NCI-H1436 (cell line): Measurements from ENCODE around the gene NEAT1.

ENCODE experiments used
- DNase-seq: peaks from one replicate; lab custom pipeline; 2025; lab: John Stamatoyannopoulos, UW

The NEAT1 gene

DNA sequence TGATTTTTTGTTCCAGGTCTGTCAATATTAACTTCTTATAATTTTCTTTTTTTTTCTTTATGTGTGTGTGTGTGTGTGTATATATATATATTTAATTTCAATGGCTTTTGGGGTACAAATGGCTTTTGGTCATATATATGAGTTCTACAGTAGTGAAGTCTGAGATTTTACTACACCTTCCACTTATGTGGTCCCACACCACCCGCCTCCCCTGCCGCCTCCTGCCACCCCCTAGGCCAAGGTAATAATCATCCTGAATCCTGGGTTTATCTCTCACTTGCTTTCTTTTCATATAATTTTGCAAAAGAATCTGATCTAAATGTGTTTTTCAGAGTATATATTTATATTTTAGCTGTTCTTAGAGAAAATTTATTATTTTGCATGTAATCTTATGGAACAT, 11.1 kb downstream of the NEAT1 start:
- DNase-seq, result no peak

- no peak for DNase-seq
Observed at GRCh38 chr11:65434057-65434666, 11.6 kb downstream of the NEAT1 start.

DNA sequence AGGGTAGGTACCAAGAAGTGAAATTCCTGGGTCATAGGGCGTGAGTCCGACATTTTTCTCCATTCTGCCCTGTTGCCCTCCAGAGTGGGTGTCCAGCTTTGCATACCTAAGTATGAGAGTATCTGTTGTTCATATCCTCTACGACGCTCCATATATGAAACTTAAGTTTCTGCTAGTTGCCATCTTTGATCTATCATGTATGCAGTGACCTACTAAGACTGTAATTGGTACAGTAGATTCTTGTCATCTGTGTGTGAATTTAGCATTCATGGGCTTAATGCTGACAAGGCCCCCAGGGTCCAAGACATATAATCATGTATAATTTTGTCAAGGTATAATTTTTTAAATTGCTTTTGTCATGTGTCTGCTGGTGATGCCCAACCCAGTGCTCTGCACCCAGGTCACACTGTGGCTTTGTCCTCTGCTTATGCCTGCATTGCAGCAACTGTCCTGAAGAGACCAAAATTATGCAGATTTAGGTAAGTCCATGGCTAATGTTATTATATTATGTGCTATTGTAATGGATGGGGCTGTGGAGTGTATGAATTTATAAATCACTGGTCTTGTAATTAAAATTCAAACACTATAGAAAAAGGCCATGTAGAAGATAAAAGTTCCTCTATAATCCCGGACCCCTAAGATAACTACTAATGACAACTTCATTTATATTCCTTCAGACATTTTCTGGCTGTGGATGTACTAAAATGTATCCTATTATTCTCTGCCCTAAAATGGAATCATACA, 12.2 kb downstream of the NEAT1 start:
- DNase-seq, result peak; percentile 35

DNA sequence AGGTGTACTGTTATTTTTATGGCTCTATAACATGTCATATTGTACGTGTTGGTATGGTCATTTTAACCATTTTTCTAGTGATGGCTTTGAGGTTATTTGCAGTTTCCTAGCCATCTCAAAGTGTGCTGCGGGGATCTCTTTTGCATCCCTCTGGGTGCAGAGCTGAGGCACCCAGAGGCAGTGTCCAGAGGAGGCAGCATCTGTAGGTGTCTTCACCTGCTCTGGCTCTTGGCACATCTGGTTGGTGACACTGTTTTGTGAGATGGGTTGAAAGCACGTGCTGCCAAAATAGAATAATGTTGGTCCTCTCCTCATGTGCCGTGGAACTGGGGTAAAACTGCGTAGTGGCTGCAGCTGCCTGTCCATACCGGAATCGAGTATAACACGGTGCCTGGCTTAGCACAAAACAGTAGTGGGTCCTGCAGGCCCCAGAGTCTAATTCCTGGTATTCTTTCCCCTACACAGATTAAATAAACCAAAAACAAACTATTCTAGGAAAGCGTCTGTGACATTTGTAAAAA, 12.9 kb downstream of the NEAT1 start:
- no peak for DNase-seq

DNA sequence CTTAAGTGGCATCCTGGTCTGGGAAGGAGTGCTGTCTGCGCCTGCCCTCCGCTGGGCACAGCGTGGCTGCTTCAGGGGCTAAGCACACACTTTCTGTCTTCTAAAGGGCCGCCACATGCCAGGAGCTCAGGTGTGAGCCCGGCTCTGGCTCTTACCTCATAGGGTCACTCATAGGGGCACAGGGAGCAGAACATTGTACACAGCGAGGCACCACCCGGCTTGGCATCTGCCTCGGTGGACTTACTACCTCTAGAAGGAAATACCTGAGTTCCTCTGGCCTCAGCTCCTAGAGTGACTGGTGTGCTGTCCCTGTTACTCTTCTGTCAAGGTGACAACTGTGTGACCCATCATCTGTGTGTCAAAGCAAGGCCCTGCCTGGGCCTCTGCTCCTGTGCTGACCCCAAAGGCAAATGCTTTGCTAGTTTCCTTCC, 13.4 kb downstream of the NEAT1 start:
- no peak for DNase-seq

GRCh38 chr11:65436412-65437032, 13.9 kb downstream of the NEAT1 start:
- no peak for DNase-seq

GRCh38 chr11:65437436-65438227, 15.0 kb downstream of the NEAT1 start:
- no peak for DNase-seq

DNA sequence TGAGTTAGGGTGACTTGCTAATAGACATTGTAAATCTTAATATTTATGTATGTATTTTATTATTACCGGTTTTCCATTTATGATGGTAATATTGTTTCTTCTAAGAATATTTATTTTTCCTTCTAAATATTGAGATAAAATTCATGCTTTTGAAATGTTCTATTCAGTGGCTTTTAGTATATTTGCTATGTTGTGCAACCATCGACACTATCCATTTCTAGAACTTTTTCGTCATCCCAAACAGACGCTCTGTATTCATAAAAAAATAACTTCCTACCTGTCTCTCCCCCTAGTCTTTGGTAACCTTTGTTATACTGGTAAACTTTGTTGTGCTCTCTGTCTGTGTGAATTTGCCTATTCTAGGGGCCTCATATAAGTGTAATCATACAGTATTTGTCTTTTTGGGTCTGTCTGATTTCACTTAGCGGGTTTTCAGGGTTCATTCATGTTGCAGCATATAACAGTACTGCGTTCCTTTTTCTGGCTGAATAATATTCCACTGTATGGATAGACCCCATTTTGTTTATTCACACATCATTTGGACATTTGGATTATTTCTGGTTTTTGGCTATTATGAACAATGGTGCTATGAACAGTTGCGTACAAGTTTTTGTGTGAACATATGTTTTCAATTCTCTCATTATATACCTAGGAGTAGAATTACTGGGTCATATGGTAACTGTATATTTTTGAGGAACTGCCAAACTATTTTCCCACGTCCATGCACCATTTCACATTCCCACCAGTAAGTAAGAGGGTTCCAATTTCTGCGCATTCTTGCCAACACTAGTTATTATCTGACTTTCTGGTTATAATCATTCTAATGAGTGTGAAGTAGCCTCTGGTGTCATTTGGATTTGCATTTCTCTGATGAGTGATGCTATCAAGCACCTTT, 15.9 kb downstream of the NEAT1 start:
- no peak for DNase-seq

GRCh38 chr11:65439331-65440181, 17.0 kb downstream of the NEAT1 start:
- no peak for DNase-seq

GRCh38 chr11:65440831-65441499, 18.4 kb downstream of the NEAT1 start:
- DNase-seq, result no peak

DNA sequence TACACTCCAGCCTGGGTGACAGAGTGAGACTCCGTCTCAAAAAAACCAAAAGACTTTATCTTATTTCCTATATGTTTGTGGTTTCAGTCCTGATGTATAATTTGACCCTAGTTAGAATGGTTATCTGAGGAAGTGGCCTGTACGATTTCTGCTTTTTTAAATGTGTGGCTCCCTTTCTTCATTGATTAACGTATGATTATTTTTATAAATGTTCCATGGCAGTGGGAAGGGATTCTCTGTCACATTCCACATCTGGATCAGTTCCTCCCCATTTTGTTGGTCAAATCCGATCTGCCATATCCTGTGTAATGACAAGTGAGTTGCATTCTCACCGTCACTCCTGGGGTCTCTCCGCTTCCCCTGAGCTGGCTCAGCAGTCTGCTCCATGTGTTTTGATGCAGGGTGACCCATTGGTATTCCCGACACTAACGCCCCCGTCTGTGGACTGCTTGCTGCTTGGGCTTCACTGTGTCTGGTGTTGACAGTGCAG, 20.3 kb downstream of the NEAT1 start:
- no peak for DNase-seq

DNA sequence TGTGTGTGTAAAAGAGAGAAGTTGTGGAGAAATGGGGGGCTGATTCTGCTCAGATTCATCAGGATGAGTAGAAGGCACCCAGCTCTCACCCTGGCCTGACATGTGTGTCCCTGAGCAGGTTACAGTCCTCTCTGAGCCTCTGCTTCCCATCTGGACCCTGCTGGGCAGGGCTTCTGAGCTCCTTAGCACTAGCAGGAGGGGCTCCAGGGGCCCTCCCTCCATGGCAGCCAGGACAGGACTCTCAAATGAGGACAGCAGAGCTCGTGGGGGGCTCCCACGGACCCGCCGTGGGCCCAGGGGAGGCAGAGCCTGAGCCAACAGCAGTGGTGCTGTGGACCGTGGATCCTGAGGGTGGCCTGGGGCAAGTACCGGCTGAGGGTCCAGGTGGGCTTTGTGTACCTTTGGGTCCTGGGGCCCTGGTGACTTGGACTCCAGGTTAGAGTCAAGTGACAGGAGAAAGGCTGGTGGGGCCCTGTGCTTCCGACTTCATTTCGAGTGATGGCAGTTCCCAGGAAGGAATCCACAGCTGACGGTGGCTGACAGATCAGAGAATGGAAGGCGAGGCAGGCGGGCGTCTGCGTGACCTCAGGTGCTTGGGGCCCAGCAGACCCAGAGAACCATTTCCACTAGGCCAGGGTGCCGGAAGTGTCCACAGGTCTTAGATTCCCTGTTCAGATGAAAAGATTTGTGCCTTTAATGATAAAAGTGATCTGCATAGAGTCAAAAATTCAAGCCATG, 21.9 kb downstream of the NEAT1 start:
- no peak for DNase-seq

- no peak for DNase-seq
Observed at GRCh38 chr11:65445101-65445603, 22.6 kb downstream of the NEAT1 start.

DNA sequence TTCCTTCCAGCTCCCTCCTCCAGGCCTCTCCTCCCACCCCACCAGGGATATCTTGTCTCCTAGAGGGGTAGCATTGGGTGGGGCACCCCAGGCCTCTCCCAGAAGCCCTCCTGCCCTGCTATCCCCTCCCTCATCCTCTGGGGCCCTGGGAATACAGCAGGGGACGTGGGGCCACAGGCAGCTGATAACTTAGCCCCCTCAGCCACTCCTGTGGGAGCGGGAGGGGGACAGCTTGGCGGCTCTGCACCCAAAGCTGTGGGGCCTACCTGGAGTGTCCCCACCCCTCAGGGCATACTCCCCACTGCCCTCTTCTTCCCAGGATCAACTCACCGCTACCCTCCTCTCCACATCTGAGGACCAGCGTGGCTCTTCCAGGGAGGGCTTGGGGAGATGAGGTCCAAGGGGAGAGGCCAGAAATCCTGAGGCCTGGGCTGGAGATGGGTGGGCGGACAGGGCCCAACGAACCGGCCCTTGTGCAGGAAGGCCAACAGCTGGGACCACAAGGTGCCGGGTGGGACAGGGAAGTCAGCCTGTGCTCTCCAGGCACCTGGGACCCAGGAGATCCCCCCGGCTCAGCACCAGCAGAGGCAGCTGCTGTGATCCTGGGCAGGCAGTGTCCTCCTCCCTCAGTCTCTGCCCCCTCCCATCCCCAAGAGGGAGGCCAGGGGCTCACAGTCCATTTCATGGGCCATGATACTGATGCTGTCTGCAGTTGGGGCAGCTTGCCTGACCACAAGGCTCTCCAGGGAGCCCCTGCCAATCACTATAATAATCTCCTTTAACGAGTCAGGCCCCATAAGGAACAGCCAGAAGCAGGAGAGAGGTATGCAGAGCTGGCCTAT, 23.2 kb downstream of the NEAT1 start:
- DNase-seq, result no peak

DNA sequence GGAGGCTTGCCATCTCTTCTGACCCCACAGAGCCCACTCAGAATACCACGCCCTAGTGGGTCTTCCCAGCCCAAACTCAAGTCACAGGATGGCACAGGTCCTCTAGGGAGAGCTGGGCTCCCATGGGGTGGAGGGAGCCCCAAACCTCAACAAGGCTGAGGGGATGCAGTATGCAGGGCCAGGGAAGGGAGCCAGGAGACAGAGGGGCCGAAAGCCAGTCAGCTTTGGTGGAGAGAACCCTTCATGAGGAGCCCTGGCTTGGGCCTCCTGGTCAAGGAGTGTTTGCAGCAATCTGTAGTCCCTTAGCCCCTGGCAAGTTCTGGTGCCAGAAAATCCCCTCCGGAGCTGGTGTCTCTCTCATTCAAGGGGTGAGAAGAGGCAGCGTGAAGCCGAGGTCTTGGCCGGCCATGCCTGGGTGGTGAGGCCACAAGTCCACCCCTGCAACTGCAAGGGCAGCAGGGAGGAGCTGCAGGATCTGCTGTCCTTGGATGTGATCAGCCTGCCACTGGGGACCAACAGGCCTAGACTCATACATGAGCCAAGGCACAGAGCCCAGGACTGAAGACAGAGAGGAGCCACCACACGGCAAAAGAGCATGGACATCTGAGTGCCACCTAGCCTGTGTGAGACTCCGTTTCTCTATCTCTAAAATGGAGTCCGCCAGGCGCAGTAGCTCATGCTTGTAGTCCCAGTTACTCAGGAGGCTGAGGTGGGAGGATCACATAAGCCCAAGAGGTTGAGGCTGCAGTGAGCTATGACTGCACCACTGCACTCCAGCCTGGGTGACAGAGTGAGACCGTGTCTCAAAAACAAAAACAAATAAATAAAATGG, 24.1 kb downstream of the NEAT1 start:
- no peak for DNase-seq

DNA sequence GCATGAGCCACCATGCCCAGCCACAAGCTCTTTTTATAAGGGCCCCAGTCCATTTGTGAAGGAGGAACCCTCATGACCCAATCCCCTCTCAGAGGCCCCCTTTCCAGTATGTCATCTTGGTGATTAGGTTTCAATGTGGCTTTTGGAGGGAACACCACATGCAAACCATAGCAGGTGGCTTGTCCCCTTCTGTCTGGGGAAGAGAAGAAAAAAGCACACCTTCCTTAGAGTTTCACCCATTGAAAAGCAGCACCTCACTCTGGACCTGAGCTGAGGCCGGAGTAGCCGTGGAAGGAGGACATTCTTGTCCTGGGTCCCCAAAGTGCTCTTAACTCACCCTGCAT, 25.4 kb downstream of the NEAT1 start:
- no peak for DNase-seq
